ENCODE results near the gene CDPF1. TPM values are rescaled to one million over a fixed set of nuclear protein-coding genes. Genes with fewer than 3 reads are reported as not detected.
"Not testable (repeated sequence)": the region's sequence is repeated elsewhere in the genome, so short reads cannot be mapped to it uniquely, and the experiment has no call there.

CDPF1 gene
- total and polyA plus RNA-seq, 4 donors, result 8.9 to 17.2 (median 12.4) TPM

DNA sequence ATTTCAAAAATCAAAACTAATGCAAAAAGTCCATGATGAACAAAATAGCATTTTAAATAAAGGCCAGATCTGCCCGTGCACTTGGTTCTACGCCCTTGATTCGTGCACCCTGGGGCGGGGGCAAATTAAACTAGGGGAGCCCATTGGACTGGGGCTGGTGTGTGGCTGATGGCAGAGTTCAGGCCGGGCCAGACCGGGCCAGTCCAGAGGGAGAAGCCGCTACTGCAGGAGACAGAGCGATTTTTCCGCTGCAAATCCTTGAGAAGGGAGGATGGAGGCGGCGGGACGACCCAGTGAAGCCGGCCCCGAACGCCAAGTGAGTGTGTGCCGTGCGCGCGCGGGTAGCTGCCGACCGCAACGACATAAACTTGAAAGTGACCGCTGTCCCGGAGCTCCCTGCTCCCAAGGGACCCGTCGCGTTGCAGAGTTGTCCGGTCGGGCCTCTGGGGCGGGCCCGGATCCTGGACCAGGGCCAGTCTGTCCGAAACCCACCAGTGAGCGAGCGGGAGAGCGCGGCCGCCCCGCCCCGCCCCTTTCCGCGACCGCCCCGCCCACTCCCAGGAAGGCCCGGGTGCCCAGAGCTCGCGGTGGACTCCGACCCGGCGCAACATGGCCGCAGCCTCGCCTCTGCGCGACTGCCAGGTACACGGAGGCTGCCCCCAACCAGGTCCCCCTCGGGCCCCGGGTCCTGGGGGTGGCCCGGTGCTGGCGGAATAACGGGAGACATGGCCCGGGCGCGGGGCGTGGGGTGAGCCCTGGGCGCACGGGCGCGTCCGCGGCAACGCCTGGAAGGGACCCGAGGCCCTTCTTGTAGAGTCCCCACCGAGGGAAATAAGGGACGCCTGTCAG lies 17.6 kb upstream of the CDPF1 start, which contains the start of gene TTC38:
TSS of gene TTC38 (plus strand) at position 578 of the 849 bp plus-strand sequence. CDS start at position 610, 32 bp downstream.
- peaks cover 0 to 21% (median 7%) of the 10 kb centered on the region in 5 donors for H3K4me1 ChIP-seq (ENCODE audit: control insufficient read depth in 5 of 5, insufficient read depth in 5 of 5, low read length in 5 of 5)
- peak within 1 kb of the TSS; percentile 90 for H3K4me3 ChIP-seq
- DNase-seq, result peak; percentile 89 to 94 (median 91)
- 1% methylated on average over 52 to 74 of the region's 74 CpGs for WGBS, 2 donors
- peaks cover 0 to 7% (median 3%) of the 10 kb centered on the region in 3 donors for H3K27me3 ChIP-seq (ENCODE audit: control insufficient read depth in 3 of 3, insufficient read depth in 3 of 3, low read length in 2 of 3)
- no peak for TF ChIP-seq CTCF (IDR thresholded peaks at IDR 0.05; ENCODE audit: control extremely low read depth, extremely low read depth)
- peak; percentile 96 for ATAC-seq (ENCODE audit: insufficient read depth, low FRiP score)
- H3K9me3 ChIP-seq (ENCODE audit: control insufficient read depth in 4 of 4, insufficient read depth in 3 of 4, low read length in 3 of 4), result no peaks in the 10 kb centered on the region
- H3K27ac ChIP-seq (ENCODE audit: low read depth in 1 of 2, low read length in 1 of 2), result peak within 1 kb of the TSS; percentile 93 to 94
- H3K36me3 ChIP-seq (ENCODE audit: control insufficient read depth in 4 of 4, insufficient read depth in 4 of 4, low read length in 4 of 4), result peaks cover 0 to 7% (median 3%) of the 10 kb centered on the region in 4 donors
- peak within 1 kb of the TSS; percentile 30 to 80 for H3K9ac ChIP-seq (ENCODE audit: insufficient read depth in 1 of 2, low read length in 2 of 2)

GRCh38 chr22:46265627-46266026 lies 15.5 kb upstream of the CDPF1 start:
- H3K4me3 ChIP-seq; H3K27ac ChIP-seq (ENCODE audit: low read depth in 1 of 2, low read length in 1 of 2); ATAC-seq (ENCODE audit: insufficient read depth, low FRiP score); H3K9me3 ChIP-seq (ENCODE audit: control insufficient read depth in 4 of 4, insufficient read depth in 3 of 4, low read length in 3 of 4); DNase-seq; H3K9ac ChIP-seq (ENCODE audit: insufficient read depth in 1 of 2, low read length in 2 of 2); H3K36me3 ChIP-seq (ENCODE audit: control insufficient read depth in 4 of 4, insufficient read depth in 4 of 4, low read length in 4 of 4): not testable (repeated sequence)
- WGBS, 2 donors, result 91 to 93% methylated on average over 4 of the region's 4 CpGs
- H3K27me3 ChIP-seq (ENCODE audit: control insufficient read depth in 3 of 3, insufficient read depth in 3 of 3, low read length in 2 of 3), result peaks cover 0 to 26% (median 15%) of the 10 kb centered on the region in 3 donors
- H3K4me1 ChIP-seq (ENCODE audit: control insufficient read depth in 5 of 5, insufficient read depth in 5 of 5, low read length in 5 of 5), result peaks cover 0 to 21% (median 7%) of the 10 kb centered on the region in 5 donors

GRCh38 chr22:46264520-46264919 lies 14.4 kb upstream of the CDPF1 start:
- not testable (repeated sequence) for ATAC-seq (ENCODE audit: insufficient read depth, low FRiP score); H3K9ac ChIP-seq (ENCODE audit: insufficient read depth in 1 of 2, low read length in 2 of 2); H3K27ac ChIP-seq (ENCODE audit: low read depth in 1 of 2, low read length in 1 of 2); H3K36me3 ChIP-seq (ENCODE audit: control insufficient read depth in 4 of 4, insufficient read depth in 4 of 4, low read length in 4 of 4); H3K9me3 ChIP-seq (ENCODE audit: control insufficient read depth in 4 of 4, insufficient read depth in 3 of 4, low read length in 3 of 4); H3K4me3 ChIP-seq; DNase-seq
- Histone ChIP-seq H3K27me3 (ENCODE audit: control insufficient read depth in 3 of 3, insufficient read depth in 3 of 3, low read length in 2 of 3) (peaks cover 0 to 31% (median 19%) of the 10 kb centered on the region in 3 donors), H3K4me1 (ENCODE audit: control insufficient read depth in 5 of 5, insufficient read depth in 5 of 5, low read length in 5 of 5) (peaks cover 0 to 20% (median 7%) of the 10 kb centered on the region in 5 donors)
- WGBS, 2 donors, result 93 to 98% methylated on average over 6 of the region's 6 CpGs

DNA sequence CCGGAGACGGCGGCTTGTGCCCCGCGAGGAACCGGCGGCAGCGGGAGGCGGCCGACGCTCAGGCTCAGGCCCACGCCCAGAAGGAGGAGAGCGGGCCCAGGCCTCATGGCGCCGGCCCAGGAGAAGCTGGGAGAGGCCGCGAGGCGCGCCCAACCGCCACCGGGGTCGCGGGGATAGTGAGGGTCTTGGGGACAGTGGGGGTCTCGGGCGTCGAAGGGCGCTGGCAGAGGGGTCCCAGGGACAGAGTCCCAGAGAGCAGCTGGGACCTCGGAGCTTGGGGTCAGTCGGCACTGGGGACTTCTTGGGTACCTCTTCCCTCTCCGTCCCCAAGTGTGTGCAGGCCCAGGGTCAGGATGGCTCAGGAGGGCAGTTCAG lies 13.1 kb upstream of the CDPF1 start, which contains the start of gene PKDREJ:
TSS of gene PKDREJ (minus strand) at position 128 of the 375 bp plus-strand sequence. CDS start at position 107, 21 bp downstream.
- no peaks in the 10 kb centered on the region for H3K36me3 ChIP-seq (ENCODE audit: control insufficient read depth in 4 of 4, insufficient read depth in 4 of 4, low read length in 4 of 4)
- TF ChIP-seq CTCF (IDR thresholded peaks at IDR 0.05; ENCODE audit: control extremely low read depth, extremely low read depth), result no peak
- ATAC-seq (ENCODE audit: insufficient read depth, low FRiP score) (no peak), DNase-seq (no peak)
- no peak within 1 kb of the TSS for H3K9ac ChIP-seq (ENCODE audit: insufficient read depth in 1 of 2, low read length in 2 of 2)
- peaks cover 0 to 8% (median 0%) of the 10 kb centered on the region in 4 donors for H3K9me3 ChIP-seq (ENCODE audit: control insufficient read depth in 4 of 4, insufficient read depth in 3 of 4, low read length in 3 of 4)
- H3K27me3 ChIP-seq (ENCODE audit: control insufficient read depth in 3 of 3, insufficient read depth in 3 of 3, low read length in 2 of 3), result peaks cover 0 to 31% (median 19%) of the 10 kb centered on the region in 3 donors
- H3K4me3 ChIP-seq, result peak within 1 kb of the TSS; percentile 38
- WGBS, 2 donors, result 49 to 58% methylated on average over 23 to 30 of the region's 30 CpGs
- peaks cover 0 to 8% (median 3%) of the 10 kb centered on the region in 5 donors for H3K4me1 ChIP-seq (ENCODE audit: control insufficient read depth in 5 of 5, insufficient read depth in 5 of 5, low read length in 5 of 5)
- no peak within 1 kb of the TSS for H3K27ac ChIP-seq (ENCODE audit: low read depth in 1 of 2, low read length in 1 of 2)
